Measurements from ENCODE around the gene DGKZ.
"Not testable (repeated sequence)": the region's sequence is repeated elsewhere in the genome, so short reads cannot be mapped to it uniquely, and the experiment has no call there.

DGKZ gene

DNA sequence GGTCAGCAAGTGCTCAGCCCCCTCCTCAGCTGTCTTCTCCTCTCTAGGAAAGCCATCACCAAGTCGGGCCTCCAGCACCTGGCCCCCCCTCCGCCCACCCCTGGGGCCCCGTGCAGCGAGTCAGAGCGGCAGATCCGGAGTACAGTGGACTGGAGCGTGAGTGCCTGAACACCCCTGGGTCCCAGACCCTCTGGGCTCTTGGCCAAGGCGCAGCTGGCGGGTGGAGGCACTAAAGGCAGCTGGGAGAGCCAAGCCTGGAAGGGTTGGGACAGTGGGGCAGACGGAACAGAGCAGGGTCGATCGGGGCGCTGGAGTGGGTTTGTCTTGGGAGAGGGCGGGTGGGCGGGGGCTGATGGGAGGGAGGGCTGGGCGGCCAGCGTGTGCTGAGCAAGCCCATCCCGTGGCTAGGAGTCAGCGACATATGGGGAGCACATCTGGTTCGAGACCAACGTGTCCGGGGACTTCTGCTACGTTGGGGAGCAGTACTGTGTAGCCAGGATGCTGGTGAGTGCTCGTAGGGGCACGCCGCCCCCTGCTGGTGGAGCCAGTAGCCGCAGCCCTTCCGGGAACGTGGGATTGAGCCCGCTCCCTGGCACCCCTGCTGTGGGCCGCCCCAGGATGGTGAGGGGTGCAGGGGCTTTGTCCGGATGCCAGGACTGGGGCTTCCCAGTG is 20.1 kb downstream of the DGKZ start:
- no peak for DNase-seq (ENCODE audit: low read depth, low spot score)
- H3K4me1 ChIP-seq (ENCODE audit: insufficient read depth, insufficient read length): peaks cover 45% of the 10 kb centered on the region
- H3K4me3 ChIP-seq (ENCODE audit: insufficient read length, low read depth): no peak overlapping the region
- no peaks in the 10 kb centered on the region for H3K27me3 ChIP-seq (ENCODE audit: insufficient read depth, insufficient read length)
- H3K9ac ChIP-seq (ENCODE audit: insufficient read length, low read depth): peak overlapping the region; percentile 47
- TF ChIP-seq ZNF274 (IDR thresholded peaks at IDR 0.05; ENCODE audit: low read depth, low read length) (no peak), SUZ12 (IDR thresholded peaks at IDR 0.05; ENCODE audit: extremely low read depth, insufficient read depth, insufficient read length) (no peak), YY1 (IDR thresholded peaks at IDR 0.05; ENCODE audit: insufficient read depth, insufficient read length) (no peak)
- no peaks in the 10 kb centered on the region for H3K9me3 ChIP-seq (ENCODE audit: insufficient read depth, low read length)
- H3K36me3 ChIP-seq (ENCODE audit: insufficient read depth, insufficient read length, low read length): peaks cover 77% of the 10 kb centered on the region

DNA sequence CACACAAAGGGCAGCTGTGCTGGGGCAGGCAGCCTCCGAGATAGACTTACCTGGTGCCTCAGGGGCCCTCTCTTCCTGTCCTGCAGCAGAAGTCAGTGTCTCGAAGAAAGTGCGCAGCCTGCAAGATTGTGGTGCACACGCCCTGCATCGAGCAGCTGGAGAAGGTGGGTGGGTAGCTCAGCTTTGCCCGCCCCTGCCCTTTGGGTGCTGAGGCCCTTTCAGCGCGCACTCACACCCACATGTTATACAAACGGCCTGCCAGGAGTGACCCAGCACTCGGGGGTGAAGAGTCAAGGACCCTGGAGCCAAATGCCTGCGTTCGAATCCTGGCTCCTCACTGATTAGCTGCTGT is 20.6 kb downstream of the DGKZ start:
- no peak for TF ChIP-seq SUZ12 (IDR thresholded peaks at IDR 0.05; ENCODE audit: extremely low read depth, insufficient read depth, insufficient read length)
- TF ChIP-seq YY1 (IDR thresholded peaks at IDR 0.05; ENCODE audit: insufficient read depth, insufficient read length): no peak
- TF ChIP-seq ZNF274 (IDR thresholded peaks at IDR 0.05; ENCODE audit: low read depth, low read length): no peak
- Histone ChIP-seq H3K27me3 (ENCODE audit: insufficient read depth, insufficient read length) (no peaks in the 10 kb centered on the region), H3K9ac (ENCODE audit: insufficient read length, low read depth) (peak overlapping the region; percentile 47), H3K4me1 (ENCODE audit: insufficient read depth, insufficient read length) (peaks cover 43% of the 10 kb centered on the region), H3K36me3 (ENCODE audit: insufficient read depth, insufficient read length, low read length) (peaks cover 77% of the 10 kb centered on the region), H3K9me3 (ENCODE audit: insufficient read depth, low read length) (no peaks in the 10 kb centered on the region), H3K4me3 (ENCODE audit: insufficient read length, low read depth) (no peak overlapping the region)
- DNase-seq (ENCODE audit: low read depth, low spot score): no peak

DNA sequence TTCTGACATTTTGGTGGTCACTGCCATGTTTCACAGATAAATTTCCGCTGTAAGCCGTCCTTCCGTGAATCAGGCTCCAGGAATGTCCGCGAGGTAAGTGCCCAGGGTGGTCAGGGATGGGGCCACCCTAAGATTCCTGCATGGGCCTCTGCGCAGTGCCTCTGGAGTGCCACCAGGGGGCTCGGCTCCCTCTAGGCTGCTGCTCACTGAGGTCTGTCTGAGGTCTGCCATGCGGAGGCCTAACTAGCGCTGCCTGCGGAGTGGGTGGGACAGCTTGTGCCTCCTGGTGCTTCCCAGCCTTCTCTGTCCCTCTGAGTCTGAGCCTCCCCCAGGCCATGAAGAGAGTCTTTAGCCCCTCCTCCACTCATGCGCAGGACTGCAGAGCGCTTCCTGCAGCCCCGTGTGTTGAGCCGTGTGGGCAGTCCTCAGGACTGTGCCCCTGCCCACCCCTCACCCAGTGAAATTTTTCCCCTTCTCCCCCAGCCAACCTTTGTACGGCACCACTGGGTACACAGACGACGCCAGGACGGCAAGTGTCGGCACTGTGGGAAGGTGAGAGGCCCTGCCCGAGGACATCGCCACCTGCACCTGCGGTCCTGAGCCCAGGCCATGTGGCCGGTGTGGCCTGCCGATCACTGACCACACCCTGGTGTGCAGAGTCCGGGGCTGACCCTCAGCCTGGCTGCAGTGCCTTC is 22.3 kb downstream of the DGKZ start:
- Histone ChIP-seq H3K9me3 (ENCODE audit: insufficient read depth, low read length) (no peaks in the 10 kb centered on the region), H3K27me3 (ENCODE audit: insufficient read depth, insufficient read length) (no peaks in the 10 kb centered on the region), H3K9ac (ENCODE audit: insufficient read length, low read depth) (peak overlapping the region; percentile 54), H3K36me3 (ENCODE audit: insufficient read depth, insufficient read length, low read length) (peaks cover 74% of the 10 kb centered on the region), H3K4me3 (ENCODE audit: insufficient read length, low read depth) (no peak overlapping the region), H3K4me1 (ENCODE audit: insufficient read depth, insufficient read length) (peaks cover 35% of the 10 kb centered on the region)
- no peak for DNase-seq (ENCODE audit: low read depth, low spot score)
- TF ChIP-seq SUZ12 (IDR thresholded peaks at IDR 0.05; ENCODE audit: extremely low read depth, insufficient read depth, insufficient read length) (no peak), ZNF274 (IDR thresholded peaks at IDR 0.05; ENCODE audit: low read depth, low read length) (no peak), YY1 (IDR thresholded peaks at IDR 0.05; ENCODE audit: insufficient read depth, insufficient read length) (no peak)

DNA sequence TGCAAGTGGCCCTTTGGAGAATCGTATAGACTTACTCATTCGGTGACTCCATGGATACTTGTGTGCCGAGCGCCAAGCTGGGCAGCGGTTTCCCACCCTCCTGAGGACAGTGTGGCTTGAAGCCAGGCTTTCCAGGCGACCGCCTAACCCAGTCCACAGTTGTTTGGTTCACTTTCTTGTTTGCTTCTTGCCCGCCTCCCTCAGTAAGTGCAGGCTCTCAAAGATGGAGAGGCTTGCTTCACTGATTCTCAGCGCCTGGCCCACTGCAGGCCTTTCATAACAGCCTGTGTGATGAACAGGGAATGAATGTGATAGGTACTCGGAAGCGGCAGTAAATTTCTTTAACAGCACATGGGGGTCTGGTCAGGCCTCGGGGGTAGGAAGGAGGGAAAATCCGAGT is 23.0 kb downstream of the DGKZ start:
- H3K36me3 ChIP-seq (ENCODE audit: insufficient read depth, insufficient read length, low read length): peaks cover 75% of the 10 kb centered on the region
- no peaks in the 10 kb centered on the region for H3K9me3 ChIP-seq (ENCODE audit: insufficient read depth, low read length)
- no peaks in the 10 kb centered on the region for H3K27me3 ChIP-seq (ENCODE audit: insufficient read depth, insufficient read length)
- DNase-seq (ENCODE audit: low read depth, low spot score): no peak
- peaks cover 30% of the 10 kb centered on the region for H3K4me1 ChIP-seq (ENCODE audit: insufficient read depth, insufficient read length)
- no peak overlapping the region for H3K4me3 ChIP-seq (ENCODE audit: insufficient read length, low read depth)
- peak overlapping the region; percentile 54 for H3K9ac ChIP-seq (ENCODE audit: insufficient read length, low read depth)
- TF ChIP-seq SUZ12 (IDR thresholded peaks at IDR 0.05; ENCODE audit: extremely low read depth, insufficient read depth, insufficient read length) (no peak), ZNF274 (IDR thresholded peaks at IDR 0.05; ENCODE audit: low read depth, low read length) (no peak), YY1 (IDR thresholded peaks at IDR 0.05; ENCODE audit: insufficient read depth, insufficient read length) (no peak)

DNA sequence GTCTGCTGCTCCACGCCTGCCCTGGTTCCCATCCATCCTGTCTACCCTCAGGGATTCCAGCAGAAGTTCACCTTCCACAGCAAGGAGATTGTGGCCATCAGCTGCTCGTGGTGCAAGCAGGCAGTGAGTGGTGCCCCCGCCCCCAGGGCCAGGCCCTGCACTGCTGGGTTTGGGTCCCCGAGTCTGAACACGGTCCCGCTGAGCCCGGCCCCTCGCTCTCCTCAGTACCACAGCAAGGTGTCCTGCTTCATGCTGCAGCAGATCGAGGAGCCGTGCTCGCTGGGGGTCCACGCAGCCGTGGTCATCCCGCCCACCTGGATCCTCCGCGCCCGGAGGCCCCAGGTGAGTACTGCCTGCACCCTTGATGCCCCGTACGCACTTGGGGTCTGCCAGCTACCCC is 24.0 kb downstream of the DGKZ start:
- peaks cover 24% of the 10 kb centered on the region for H3K4me1 ChIP-seq (ENCODE audit: insufficient read depth, insufficient read length)
- not testable (repeated sequence) for DNase-seq (ENCODE audit: low read depth, low spot score); H3K4me3 ChIP-seq (ENCODE audit: insufficient read length, low read depth); H3K27me3 ChIP-seq (ENCODE audit: insufficient read depth, insufficient read length); H3K9me3 ChIP-seq (ENCODE audit: insufficient read depth, low read length)
- H3K9ac ChIP-seq (ENCODE audit: insufficient read length, low read depth): peak overlapping the region; percentile 27
- H3K36me3 ChIP-seq (ENCODE audit: insufficient read depth, insufficient read length, low read length): peaks cover 82% of the 10 kb centered on the region

DNA sequence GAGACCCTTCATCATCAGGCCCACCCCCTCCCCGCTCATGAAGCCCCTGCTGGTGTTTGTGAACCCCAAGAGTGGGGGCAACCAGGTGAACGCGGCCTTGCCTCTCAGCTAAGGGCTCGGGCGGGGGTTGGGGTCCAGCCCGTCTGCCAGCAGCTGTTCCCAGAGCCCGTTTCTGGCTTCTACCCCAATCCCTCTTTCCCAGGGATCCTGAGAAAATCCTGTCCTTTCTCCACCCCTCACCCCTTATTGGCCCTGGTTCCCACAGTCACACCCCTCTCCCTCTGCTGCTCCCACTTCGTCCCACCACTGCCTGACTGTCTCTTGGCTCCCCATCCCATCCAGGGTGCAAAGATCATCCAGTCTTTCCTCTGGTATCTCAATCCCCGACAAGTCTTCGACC is 24.8 kb downstream of the DGKZ start:
- TF ChIP-seq ZNF274 (IDR thresholded peaks at IDR 0.05; ENCODE audit: low read depth, low read length) (no peak), SUZ12 (IDR thresholded peaks at IDR 0.05; ENCODE audit: extremely low read depth, insufficient read depth, insufficient read length) (no peak), YY1 (IDR thresholded peaks at IDR 0.05; ENCODE audit: insufficient read depth, insufficient read length) (no peak)
- peaks cover 21% of the 10 kb centered on the region for H3K4me1 ChIP-seq (ENCODE audit: insufficient read depth, insufficient read length)
- no peaks in the 10 kb centered on the region for H3K9me3 ChIP-seq (ENCODE audit: insufficient read depth, low read length)
- DNase-seq (ENCODE audit: low read depth, low spot score): no peak
- no peak overlapping the region for H3K4me3 ChIP-seq (ENCODE audit: insufficient read length, low read depth)
- no peak overlapping the region for H3K9ac ChIP-seq (ENCODE audit: insufficient read length, low read depth)
- no peaks in the 10 kb centered on the region for H3K27me3 ChIP-seq (ENCODE audit: insufficient read depth, insufficient read length)
- H3K36me3 ChIP-seq (ENCODE audit: insufficient read depth, insufficient read length, low read length): peaks cover 82% of the 10 kb centered on the region

DNA sequence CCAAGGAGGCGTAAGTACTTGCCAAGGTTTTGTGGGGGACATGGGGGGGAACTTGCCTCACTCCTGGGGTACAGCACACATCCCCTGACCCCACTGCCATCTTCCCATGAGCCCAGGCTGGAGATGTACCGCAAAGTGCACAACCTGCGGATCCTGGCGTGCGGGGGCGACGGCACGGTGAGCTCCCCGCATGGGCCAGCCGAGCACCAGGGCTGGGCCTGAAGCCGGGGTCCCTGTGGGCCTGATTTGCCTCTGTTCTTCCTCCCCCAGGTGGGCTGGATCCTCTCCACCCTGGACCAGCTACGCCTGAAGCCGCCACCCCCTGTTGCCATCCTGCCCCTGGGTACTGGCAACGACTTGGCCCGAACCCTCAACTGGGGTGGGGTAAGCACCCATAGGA is 25.2 kb downstream of the DGKZ start:
- DNase-seq (ENCODE audit: low read depth, low spot score); H3K27me3 ChIP-seq (ENCODE audit: insufficient read depth, insufficient read length); H3K9me3 ChIP-seq (ENCODE audit: insufficient read depth, low read length); H3K9ac ChIP-seq (ENCODE audit: insufficient read length, low read depth); H3K4me3 ChIP-seq (ENCODE audit: insufficient read length, low read depth): not testable (repeated sequence)
- peaks cover 86% of the 10 kb centered on the region for H3K36me3 ChIP-seq (ENCODE audit: insufficient read depth, insufficient read length, low read length)
- peaks cover 18% of the 10 kb centered on the region for H3K4me1 ChIP-seq (ENCODE audit: insufficient read depth, insufficient read length)

Measured in NT2/D1 (cell line).